Brain microvascular endothelial cell (primary cell): ENCODE results near the gene ARHGAP6.

Source experiments
- DNase-seq: peaks from one replicate; pipeline ENCODE4 v3.0.0-alpha.2; 2020
- H3K27ac ChIP-seq: fragments of 250-450 bp; sonication (Bioruptor Pico); 2 replicates; pipeline ENCODE4 v1.5.1; 2020; ENCODE audit warnings: mild to moderate bottlenecking, moderate library complexity
- H3K27me3 ChIP-seq: fragments of 250-450 bp; sonication (Bioruptor Pico); replicated peaks from 2 replicates; pipeline ENCODE4 v1.5.1; 2020; ENCODE audit warnings: mild to moderate bottlenecking
- H3K36me3 ChIP-seq: fragments of 250-450 bp; sonication (Bioruptor Pico); replicated peaks from 2 replicates; pipeline ENCODE4 v1.5.1; 2020; ENCODE audit warnings: mild to moderate bottlenecking
- H3K4me3 ChIP-seq: 2 replicates; pipeline ENCODE4 v1.5.1; 2011; ENCODE audit warnings: low read depth, mild to moderate bottlenecking, control low read depth, low read length, moderate library complexity
- in situ Hi-C: cut with HindIII; loops from 2 replicates; pipeline ENCODE4 v1.10.0; 2017; ENCODE audit warnings: low sequenced_read_pairs, low pct_ligation_motif_present
- TF ChIP-seq, protein P1 (sequence below): IDR thresholded peaks from 2 replicates; pipeline ENCODE4 v1.5.1; 2011; ENCODE audit warnings: low read depth, mild to moderate bottlenecking, moderate library complexity, low read length, control low read depth, inconsistent platforms; ENCODE audit errors: missing control alignments

The ARHGAP6 gene

DNA sequence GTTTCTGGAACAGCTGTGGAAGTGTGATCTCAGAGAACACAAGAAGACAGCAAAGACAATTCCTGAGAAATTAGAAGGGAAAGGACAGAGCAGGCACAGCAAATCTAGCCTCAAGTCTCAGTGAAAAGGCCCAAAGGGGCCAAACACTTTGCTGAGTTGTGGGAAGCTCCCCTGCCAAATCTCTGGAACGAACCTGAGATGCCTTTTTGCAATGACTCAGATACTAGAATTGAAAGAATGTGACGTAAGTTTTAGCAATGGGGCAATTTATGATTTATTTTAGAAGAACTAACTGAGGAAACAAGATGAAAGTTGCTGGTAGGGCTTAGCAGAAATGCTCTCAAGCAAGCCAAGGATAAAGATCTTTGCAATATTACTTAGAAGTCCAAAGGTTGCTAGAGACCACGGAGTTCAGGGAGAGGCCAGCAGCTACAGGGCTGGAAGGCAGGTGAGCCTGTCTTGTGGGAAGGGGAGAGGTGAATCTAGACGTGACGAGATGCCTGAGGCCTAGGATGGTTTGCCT lies 279.7 kb downstream of the ARHGAP6 start:
- H3K4me3 ChIP-seq = no peak overlapping the region
- DNase-seq = peak; percentile 24
- TF ChIP-seq, protein P1, sequence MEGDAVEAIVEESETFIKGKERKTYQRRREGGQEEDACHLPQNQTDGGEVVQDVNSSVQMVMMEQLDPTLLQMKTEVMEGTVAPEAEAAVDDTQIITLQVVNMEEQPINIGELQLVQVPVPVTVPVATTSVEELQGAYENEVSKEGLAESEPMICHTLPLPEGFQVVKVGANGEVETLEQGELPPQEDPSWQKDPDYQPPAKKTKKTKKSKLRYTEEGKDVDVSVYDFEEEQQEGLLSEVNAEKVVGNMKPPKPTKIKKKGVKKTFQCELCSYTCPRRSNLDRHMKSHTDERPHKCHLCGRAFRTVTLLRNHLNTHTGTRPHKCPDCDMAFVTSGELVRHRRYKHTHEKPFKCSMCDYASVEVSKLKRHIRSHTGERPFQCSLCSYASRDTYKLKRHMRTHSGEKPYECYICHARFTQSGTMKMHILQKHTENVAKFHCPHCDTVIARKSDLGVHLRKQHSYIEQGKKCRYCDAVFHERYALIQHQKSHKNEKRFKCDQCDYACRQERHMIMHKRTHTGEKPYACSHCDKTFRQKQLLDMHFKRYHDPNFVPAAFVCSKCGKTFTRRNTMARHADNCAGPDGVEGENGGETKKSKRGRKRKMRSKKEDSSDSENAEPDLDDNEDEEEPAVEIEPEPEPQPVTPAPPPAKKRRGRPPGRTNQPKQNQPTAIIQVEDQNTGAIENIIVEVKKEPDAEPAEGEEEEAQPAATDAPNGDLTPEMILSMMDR = no peak
- H3K27ac ChIP-seq = no peak overlapping the region
- H3K36me3 ChIP-seq = no peaks in the 10 kb centered on the region
- H3K27me3 ChIP-seq = no peaks in the 10 kb centered on the region
- in situ Hi-C loops = no loop called here

DNA sequence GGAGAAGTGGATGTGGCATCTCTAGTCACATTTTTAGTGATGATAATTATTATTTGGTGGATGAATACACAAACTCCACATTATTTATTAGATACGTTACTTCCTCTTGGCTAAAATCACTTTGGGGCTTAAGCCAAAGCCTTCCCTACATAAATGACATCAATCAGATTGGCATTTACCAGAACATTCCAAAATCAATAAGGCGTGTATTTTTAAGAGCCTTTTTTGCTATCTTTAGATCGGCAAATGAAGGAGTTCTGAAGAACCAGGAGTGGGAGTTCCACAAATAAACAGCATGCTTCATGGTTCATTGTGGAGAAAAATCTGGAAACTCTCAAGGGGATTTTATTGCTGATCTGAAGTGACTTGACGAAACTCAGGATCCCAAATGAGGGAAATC lies 282.8 kb downstream of the ARHGAP6 start:
- in situ Hi-C loops = no loop called here
- TF ChIP-seq, protein P1 = no peak
- H3K4me3 ChIP-seq = no peak overlapping the region
- no peaks in the 10 kb centered on the region for H3K27me3 ChIP-seq
- no peak for DNase-seq
- H3K36me3 ChIP-seq = no peaks in the 10 kb centered on the region
- no peak overlapping the region for H3K27ac ChIP-seq

DNA sequence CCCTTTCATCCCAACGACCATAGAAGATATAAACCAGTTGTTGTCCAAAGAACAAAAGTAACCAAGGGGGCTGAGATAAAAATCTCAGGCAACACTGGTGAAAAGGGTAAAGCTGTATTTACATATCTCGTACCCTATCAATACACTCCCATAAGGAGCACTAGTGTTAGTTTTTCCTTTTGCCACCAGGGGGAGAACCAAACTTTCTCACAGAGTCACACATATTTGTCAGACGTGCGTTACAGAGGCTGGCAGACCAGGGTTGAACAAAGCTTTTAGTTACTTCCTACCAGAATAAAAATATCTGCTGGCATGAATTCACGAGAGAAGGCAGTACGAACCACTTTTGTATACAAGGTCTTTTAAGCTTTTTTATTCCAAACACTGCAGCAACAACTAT lies 284.3 kb downstream of the ARHGAP6 start:
- peak; percentile 69 for DNase-seq
- no peak overlapping the region for H3K27ac ChIP-seq
- H3K27me3 ChIP-seq = no peaks in the 10 kb centered on the region
- no peak overlapping the region for H3K4me3 ChIP-seq
- TF ChIP-seq, protein P1 = peak; percentile 65
- H3K36me3 ChIP-seq = no peaks in the 10 kb centered on the region
- in situ Hi-C loops = no loop called here

DNA sequence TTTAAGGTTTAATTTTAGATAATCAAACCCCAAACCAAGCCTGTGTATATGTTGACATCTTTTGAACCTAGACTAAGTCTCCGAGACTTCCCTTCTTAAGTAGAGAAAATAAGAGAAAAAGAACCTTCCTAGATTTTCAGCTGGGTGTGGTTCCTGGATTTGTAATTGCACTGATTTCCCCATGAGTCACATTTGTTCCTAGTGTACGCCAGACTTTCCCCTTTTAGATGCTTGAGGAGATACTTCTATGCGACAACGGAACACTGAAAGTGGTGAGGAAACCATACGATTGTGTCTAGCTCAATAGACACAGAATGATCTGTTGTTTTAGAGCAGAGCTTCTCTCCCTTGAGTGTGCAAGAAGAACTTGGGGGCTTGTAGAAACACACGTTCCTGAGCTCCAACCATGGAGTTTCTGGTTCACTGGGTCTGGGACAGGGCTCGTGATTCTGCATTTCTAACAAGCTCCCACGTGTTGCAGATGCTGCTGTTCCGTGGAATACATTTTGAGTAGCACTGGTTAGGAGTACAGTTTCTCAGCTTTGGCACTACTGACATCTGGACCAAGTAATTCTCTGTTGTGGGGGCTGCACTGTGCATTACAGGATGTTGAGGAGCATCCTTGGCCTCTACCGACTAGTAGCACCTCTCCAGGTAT lies 285.4 kb downstream of the ARHGAP6 start:
- DNase-seq = no peak
- no peak overlapping the region for H3K4me3 ChIP-seq
- TF ChIP-seq, protein P1 = no peak
- in situ Hi-C loops = no loop called here
- no peak overlapping the region for H3K27ac ChIP-seq
- no peaks in the 10 kb centered on the region for H3K36me3 ChIP-seq
- H3K27me3 ChIP-seq = no peaks in the 10 kb centered on the region

DNA sequence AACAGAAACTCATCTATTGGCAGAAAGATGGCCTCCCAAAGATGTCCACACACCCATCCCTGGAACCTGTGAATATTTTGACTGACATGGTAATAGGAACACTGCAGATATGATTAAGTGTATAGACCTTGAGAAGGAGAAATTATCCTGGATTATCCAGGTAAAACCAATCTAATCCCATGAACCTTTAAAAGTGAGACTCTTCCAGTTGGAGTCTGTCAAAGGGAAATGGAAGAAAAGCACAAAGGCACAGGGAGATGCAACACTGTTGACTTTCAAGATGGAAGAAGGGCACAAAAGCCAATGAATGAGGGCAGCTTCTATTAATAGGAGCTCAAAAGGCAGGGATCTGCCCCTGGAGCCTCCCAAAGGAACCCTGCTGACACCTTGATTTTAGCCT lies 289.6 kb downstream of the ARHGAP6 start:
- H3K36me3 ChIP-seq = no peaks in the 10 kb centered on the region
- H3K4me3 ChIP-seq = no peak overlapping the region
- TF ChIP-seq, protein P1 = no peak
- H3K27me3 ChIP-seq = no peaks in the 10 kb centered on the region
- H3K27ac ChIP-seq = no peak overlapping the region
- in situ Hi-C loops = no loop called here
- DNase-seq = no peak

DNA sequence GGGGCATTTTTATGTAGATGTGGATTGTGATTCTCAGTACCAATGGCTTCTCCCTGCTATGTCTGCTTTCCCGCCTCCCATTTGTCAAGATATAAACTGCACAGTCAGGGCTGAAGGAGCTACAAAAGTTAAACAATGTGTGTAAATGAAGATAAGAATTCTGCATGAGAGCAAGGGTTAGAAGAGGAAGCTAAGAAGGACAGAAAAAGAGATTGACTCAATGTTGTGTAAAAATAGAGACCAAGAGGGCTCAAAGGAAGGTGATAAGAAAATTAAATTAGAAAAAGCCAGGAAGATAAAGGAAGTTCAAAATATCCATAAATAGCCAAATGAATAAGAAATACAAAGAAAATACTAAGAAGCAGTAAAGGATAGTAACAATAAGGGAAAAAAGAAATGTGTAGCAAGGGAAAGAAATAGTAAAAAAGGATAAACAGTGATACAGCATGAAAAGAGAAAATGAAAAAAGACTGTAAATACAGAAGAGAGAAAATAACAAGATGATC lies 290.1 kb downstream of the ARHGAP6 start:
- TF ChIP-seq, protein P1 = no peak

More for the DNA sequence above, 290.1 kb downstream of the ARHGAP6 start:
- H3K36me3 ChIP-seq = no peaks in the 10 kb centered on the region
- no peak overlapping the region for H3K27ac ChIP-seq
- no peak overlapping the region for H3K4me3 ChIP-seq
- in situ Hi-C loops = no loop called here
- no peak for DNase-seq
- H3K27me3 ChIP-seq = no peaks in the 10 kb centered on the region
